ENCODE data around the gene DEPDC1. TPM values are rescaled to one million over a fixed set of nuclear protein-coding genes. Genes with fewer than 3 reads are reported as not detected.

The DEPDC1 gene
- total and polyA plus RNA-seq, 2 donors (not counting 1 experiment from before 2014, with no cell fraction given): 0.03 to 0.07 TPM

DNA sequence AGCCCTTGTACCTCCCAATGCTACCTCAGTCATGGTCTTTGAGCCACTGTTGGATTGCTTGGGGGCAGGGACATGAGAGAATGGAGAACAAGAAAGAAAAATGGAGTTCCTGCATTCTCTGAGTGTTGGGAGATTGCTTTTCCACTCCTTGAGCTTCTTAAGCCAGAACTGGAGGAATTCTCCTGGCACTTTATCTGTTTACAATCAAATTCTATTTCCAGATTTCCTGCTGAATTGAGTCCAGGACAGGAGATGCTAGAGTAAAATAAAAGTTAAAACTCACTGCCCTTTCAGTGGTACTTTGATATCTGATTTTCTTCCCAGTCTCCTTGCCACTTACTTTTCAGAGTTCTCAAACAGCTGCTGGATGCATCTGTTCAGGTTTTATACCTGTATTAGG is 24.4 kb upstream of the DEPDC1 start:
- CTCF ChIA-PET: no interaction called here

DNA sequence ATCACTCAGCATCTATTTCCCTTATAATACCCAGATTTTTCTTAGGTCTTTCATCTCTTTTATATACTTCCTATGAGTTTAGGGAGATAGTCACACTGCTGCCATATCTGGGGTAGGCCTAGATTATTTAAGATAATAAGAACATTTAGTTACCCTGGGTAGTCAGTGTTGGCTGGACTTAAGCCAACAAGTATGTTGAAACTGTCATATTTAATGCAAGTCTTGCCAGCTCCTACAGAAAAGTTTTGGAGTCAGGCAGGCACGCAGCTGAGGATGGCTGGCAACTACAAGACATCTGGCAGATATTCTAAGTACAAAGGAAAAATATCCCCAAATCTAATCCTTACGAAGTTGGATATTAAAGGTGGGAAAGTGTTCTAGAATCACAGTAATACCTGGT is 19.2 kb upstream of the DEPDC1 start:
- Histone ChIP-seq H3K4me3 (ENCODE audit: control extremely low read depth in 1 of 5, extremely low read depth in 1 of 5, insufficient read depth in 1 of 5, low read depth in 2 of 5, low read length in 4 of 5) (no peak overlapping the region), H3K4me2 (replicated peaks; ENCODE audit: low read depth, low read length, poor library complexity, severe bottlenecking) (no peak overlapping the region), H3K9me3 (ENCODE audit: control extremely low read depth in 1 of 3, control insufficient read depth in 2 of 3, insufficient read depth in 1 of 3, low read length in 2 of 3) (no peaks in the 10 kb centered on the region), H3K27me3 (replicated peaks in 1 of 4; ENCODE audit: control extremely low read depth in 1 of 4, control insufficient read depth in 3 of 4, insufficient read depth in 4 of 4, low read length in 3 of 4) (no peaks in the 10 kb centered on the region), H3K9ac (ENCODE audit: low read length) (no peak overlapping the region), H3K27ac (ENCODE audit: low read length in 2 of 2) (no peak overlapping the region), H4K20me1 (ENCODE audit: control insufficient read depth, insufficient read depth, low read length, poor library complexity, severe bottlenecking) (no peaks in the 10 kb centered on the region), H3K36me3 (replicated peaks in 1 of 2; ENCODE audit: control extremely low read depth in 1 of 2, control insufficient read depth in 1 of 2, extremely low read depth in 1 of 2, insufficient read depth in 2 of 2, low read length in 1 of 2) (no peaks in the 10 kb centered on the region), H3K4me1 (ENCODE audit: control insufficient read depth in 2 of 2, insufficient read depth in 2 of 2, low read length in 2 of 2) (no peaks in the 10 kb centered on the region), H2AFZ (ENCODE audit: insufficient read depth, low read depth, low read length, poor library complexity, severe bottlenecking) (no peak overlapping the region), H3K79me2 (ENCODE audit: control insufficient read depth, insufficient read depth, low read length) (no peaks in the 10 kb centered on the region)
- ATAC-seq (ENCODE audit: low read depth) (no peak), DNase-seq (no peak)
- intact Hi-C loops (cut with micrococcal nuclease): no loop called here
- H3K4me3 Mint-ChIP-seq: no peak overlapping the region
- CTCF ChIA-PET: no interaction called here
- no peaks in the 10 kb centered on the region for H3K27me3 Mint-ChIP-seq
- H3K9me3 Mint-ChIP-seq (ENCODE audit: insufficient read depth): no peaks in the 10 kb centered on the region
- peaks cover 2% of the 10 kb centered on the region for H3K4me1 Mint-ChIP-seq
- no peak overlapping the region for H3K27ac Mint-ChIP-seq
- no CpG with 5 or more reads among the region's 2 CpGs for WGBS (ENCODE audit: insufficient coverage)
- POLR2A ChIA-PET: no interaction called here
- TF ChIP-seq EZH2 (IDR thresholded peaks at IDR 0.05; ENCODE audit: borderline replicate concordance, insufficient read depth, low read depth, low read length, poor library complexity, severe bottlenecking): no peak
- TF ChIP-seq, protein P1, sequence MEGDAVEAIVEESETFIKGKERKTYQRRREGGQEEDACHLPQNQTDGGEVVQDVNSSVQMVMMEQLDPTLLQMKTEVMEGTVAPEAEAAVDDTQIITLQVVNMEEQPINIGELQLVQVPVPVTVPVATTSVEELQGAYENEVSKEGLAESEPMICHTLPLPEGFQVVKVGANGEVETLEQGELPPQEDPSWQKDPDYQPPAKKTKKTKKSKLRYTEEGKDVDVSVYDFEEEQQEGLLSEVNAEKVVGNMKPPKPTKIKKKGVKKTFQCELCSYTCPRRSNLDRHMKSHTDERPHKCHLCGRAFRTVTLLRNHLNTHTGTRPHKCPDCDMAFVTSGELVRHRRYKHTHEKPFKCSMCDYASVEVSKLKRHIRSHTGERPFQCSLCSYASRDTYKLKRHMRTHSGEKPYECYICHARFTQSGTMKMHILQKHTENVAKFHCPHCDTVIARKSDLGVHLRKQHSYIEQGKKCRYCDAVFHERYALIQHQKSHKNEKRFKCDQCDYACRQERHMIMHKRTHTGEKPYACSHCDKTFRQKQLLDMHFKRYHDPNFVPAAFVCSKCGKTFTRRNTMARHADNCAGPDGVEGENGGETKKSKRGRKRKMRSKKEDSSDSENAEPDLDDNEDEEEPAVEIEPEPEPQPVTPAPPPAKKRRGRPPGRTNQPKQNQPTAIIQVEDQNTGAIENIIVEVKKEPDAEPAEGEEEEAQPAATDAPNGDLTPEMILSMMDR (IDR thresholded peaks at IDR 0.05): no peak

More for the DNA sequence above, 24.4 kb upstream of the DEPDC1 start:
- H3K4me3 ChIP-seq (ENCODE audit: control extremely low read depth in 1 of 5, extremely low read depth in 1 of 5, insufficient read depth in 1 of 5, low read depth in 2 of 5, low read length in 4 of 5): no peak overlapping the region
- intact Hi-C loops (cut with micrococcal nuclease): no loop called here
- H3K27ac ChIP-seq (ENCODE audit: low read length in 2 of 2): no peak overlapping the region
- no peaks in the 10 kb centered on the region for H3K36me3 ChIP-seq (replicated peaks in 1 of 2; ENCODE audit: control extremely low read depth in 1 of 2, control insufficient read depth in 1 of 2, extremely low read depth in 1 of 2, insufficient read depth in 2 of 2, low read length in 1 of 2)
- H3K9me3 Mint-ChIP-seq (ENCODE audit: insufficient read depth): no peaks in the 10 kb centered on the region
- no peak overlapping the region for H2AFZ ChIP-seq (ENCODE audit: insufficient read depth, low read depth, low read length, poor library complexity, severe bottlenecking)
- H4K20me1 ChIP-seq (ENCODE audit: control insufficient read depth, insufficient read depth, low read length, poor library complexity, severe bottlenecking): no peaks in the 10 kb centered on the region
- H3K79me2 ChIP-seq (ENCODE audit: control insufficient read depth, insufficient read depth, low read length): no peaks in the 10 kb centered on the region
- no peak overlapping the region for H3K27ac Mint-ChIP-seq
- no peaks in the 10 kb centered on the region for H3K27me3 ChIP-seq (replicated peaks in 1 of 4; ENCODE audit: control extremely low read depth in 1 of 4, control insufficient read depth in 3 of 4, insufficient read depth in 4 of 4, low read length in 3 of 4)
- peaks cover 2% of the 10 kb centered on the region for H3K4me1 Mint-ChIP-seq
- H3K9me3 ChIP-seq (ENCODE audit: control extremely low read depth in 1 of 3, control insufficient read depth in 2 of 3, insufficient read depth in 1 of 3, low read length in 2 of 3): no peaks in the 10 kb centered on the region
- peaks cover 2% of the 10 kb centered on the region for H3K27me3 Mint-ChIP-seq
- no peak for TF ChIP-seq EZH2 (IDR thresholded peaks at IDR 0.05; ENCODE audit: borderline replicate concordance, insufficient read depth, low read depth, low read length, poor library complexity, severe bottlenecking)
- TF ChIP-seq, protein P1 (IDR thresholded peaks at IDR 0.05): no peak
- no peak overlapping the region for H3K4me3 Mint-ChIP-seq
- DNase-seq (no peak), ATAC-seq (ENCODE audit: low read depth) (no peak)
- H3K4me2 ChIP-seq (replicated peaks; ENCODE audit: low read depth, low read length, poor library complexity, severe bottlenecking): no peak overlapping the region
- no peak overlapping the region for H3K9ac ChIP-seq (ENCODE audit: low read length)
- no peaks in the 10 kb centered on the region for H3K4me1 ChIP-seq (ENCODE audit: control insufficient read depth in 2 of 2, insufficient read depth in 2 of 2, low read length in 2 of 2)
- POLR2A ChIA-PET: no interaction called here
